Metanephros (tissue), 1 donor: ENCODE results near the gene PRCC. TPM values are rescaled to one million over a fixed set of nuclear protein-coding genes. Genes with fewer than 3 reads are reported as not detected.

Source experiments
- total RNA-seq: library from RNA; depleted of rRNA; stranded (reverse); fragments of >200 nt; gene quantifications from one replicate; pipeline ENCODE4 v1.2.3, GENCODE V29; 2014

PRCC gene
- 33.2 TPM for total RNA-seq

GRCh38 chr1:156767101-156767878, at the start of gene PRCC:
PRCC (plus strand) TSS chr1:156767535; CDS start chr1:156767772, 237 bp downstream.

GRCh38 chr1:156727926-156728598, 39.3 kb upstream of the PRCC start, which contains the start of gene METTL25B:
METTL25B (plus strand) TSS chr1:156728469; CDS start chr1:156729105, 636 bp downstream.

GRCh38 chr1:156728599-156729462, 38.5 kb upstream of the PRCC start, which contains the start of gene ISG20L2:
ISG20L2 (minus strand) TSS chr1:156728766; CDS start chr1:156727652, 1,114 bp downstream.

GRCh38 chr1:156740741-156741480, 26.4 kb upstream of the PRCC start, which contains the start of gene MRPL24:
MRPL24 (minus strand) TSS chr1:156741088; CDS start chr1:156738704, 2,384 bp downstream.

GRCh38 chr1:156751451-156751756, 15.9 kb upstream of the PRCC start, which contains the start of gene HDGF:
HDGF (minus strand) TSS chr1:156751675; CDS start chr1:156751429, 246 bp downstream.

GRCh38 chr1:156816561-156817328, 49.4 kb downstream of the PRCC start, which contains the start of gene SH2D2A:
SH2D2A (minus strand) TSS chr1:156816848; CDS start chr1:156816708, 140 bp downstream.

Other genes with a start within 250 kb of the PRCC start
- 11.3 TPM for gene IQGAP3, start 195.0 kb upstream of the PRCC start, total RNA-seq
- 0.58 TPM for gene TTC24, start 187.8 kb upstream of the PRCC start, total RNA-seq
- gene NAXE, start 175.8 kb upstream of the PRCC start, total RNA-seq = 53.7 TPM
- 9.6 TPM for gene GPATCH4, start 166.1 kb upstream of the PRCC start, total RNA-seq
- gene HAPLN2, start 148.1 kb upstream of the PRCC start, total RNA-seq = 0.29 TPM
- 0.18 TPM for gene BCAN, start 125.4 kb upstream of the PRCC start, total RNA-seq
- gene NES, start 90.1 kb upstream of the PRCC start, total RNA-seq = 62.2 TPM
- gene CRABP2, start 62.0 kb upstream of the PRCC start, total RNA-seq = 17.1 TPM
- 22.9 TPM for gene METTL25B, start 39.1 kb upstream of the PRCC start, total RNA-seq
- gene ISG20L2, start 38.8 kb upstream of the PRCC start, total RNA-seq = 13.3 TPM
- gene MRPL24, start 26.4 kb upstream of the PRCC start, total RNA-seq = 40.3 TPM
- gene HDGF, start 15.9 kb upstream of the PRCC start, total RNA-seq = 107 TPM
- gene SH2D2A, start 49.3 kb downstream of the PRCC start, total RNA-seq = 0.64 TPM
- 1.9 TPM for gene INSRR, start 91.6 kb downstream of the PRCC start, total RNA-seq
- 2.0 TPM for gene NTRK1, start 93.3 kb downstream of the PRCC start, total RNA-seq
- gene PEAR1, start 126.2 kb downstream of the PRCC start, total RNA-seq = 33.2 TPM
- 0.35 TPM for gene LRRC71, start 153.1 kb downstream of the PRCC start, total RNA-seq